Neural crest cell (in vitro differentiated cells): ENCODE data around the gene PC. TPM values are rescaled to one million over a fixed set of nuclear protein-coding genes. Genes with fewer than 3 reads are reported as not detected.

Experiments
- DNase-seq: peaks from one replicate; pipeline ENCODE4 v3.0.0; 2021; ENCODE audit warnings: low read depth, mixed read lengths, low spot score
- H3K27ac Mint-ChIP-seq: one replicate; pipeline ENCODE4 v1.8.0; 2021; ENCODE audit warnings: mild to moderate bottlenecking, mixed read lengths; ENCODE audit not compliant: unreplicated experiment
- H3K27me3 Mint-ChIP-seq: 2 replicates; pipeline ENCODE4 v1.8.0; 2021; ENCODE audit warnings: low read depth, mild to moderate bottlenecking, mixed read lengths
- H3K36me3 Mint-ChIP-seq: 2 replicates; pipeline ENCODE4 v1.8.0; 2021; ENCODE audit warnings: low read depth, mild to moderate bottlenecking, mixed read lengths
- H3K4me1 Mint-ChIP-seq: 2 replicates; pipeline ENCODE4 v1.8.0; 2021; ENCODE audit warnings: mixed read lengths
- H3K4me3 Mint-ChIP-seq: one replicate; pipeline ENCODE4 v1.8.0; 2021; ENCODE audit warnings: mild to moderate bottlenecking, mixed read lengths
- H3K9me3 Mint-ChIP-seq: 2 replicates; pipeline ENCODE4 v1.8.0; 2021; ENCODE audit warnings: mixed read lengths
- total RNA-seq: library from RNA; stranded (reverse); gene quantifications from 2 replicates; pipeline ENCODE4 v1.2.1, GENCODE V29; 2021
- TF ChIP-seq, protein P1 (sequence below): fragments of 200-600 bp; sonication (generic); conservative IDR thresholded peaks from 2 replicates; pipeline ENCODE4 v1.5.0; 2021; ENCODE audit warnings: antibody characterized with exemption, mild to moderate bottlenecking

Gene PC
- total RNA-seq, 1 donor from 2014 or later: 53.6 TPM

DNA sequence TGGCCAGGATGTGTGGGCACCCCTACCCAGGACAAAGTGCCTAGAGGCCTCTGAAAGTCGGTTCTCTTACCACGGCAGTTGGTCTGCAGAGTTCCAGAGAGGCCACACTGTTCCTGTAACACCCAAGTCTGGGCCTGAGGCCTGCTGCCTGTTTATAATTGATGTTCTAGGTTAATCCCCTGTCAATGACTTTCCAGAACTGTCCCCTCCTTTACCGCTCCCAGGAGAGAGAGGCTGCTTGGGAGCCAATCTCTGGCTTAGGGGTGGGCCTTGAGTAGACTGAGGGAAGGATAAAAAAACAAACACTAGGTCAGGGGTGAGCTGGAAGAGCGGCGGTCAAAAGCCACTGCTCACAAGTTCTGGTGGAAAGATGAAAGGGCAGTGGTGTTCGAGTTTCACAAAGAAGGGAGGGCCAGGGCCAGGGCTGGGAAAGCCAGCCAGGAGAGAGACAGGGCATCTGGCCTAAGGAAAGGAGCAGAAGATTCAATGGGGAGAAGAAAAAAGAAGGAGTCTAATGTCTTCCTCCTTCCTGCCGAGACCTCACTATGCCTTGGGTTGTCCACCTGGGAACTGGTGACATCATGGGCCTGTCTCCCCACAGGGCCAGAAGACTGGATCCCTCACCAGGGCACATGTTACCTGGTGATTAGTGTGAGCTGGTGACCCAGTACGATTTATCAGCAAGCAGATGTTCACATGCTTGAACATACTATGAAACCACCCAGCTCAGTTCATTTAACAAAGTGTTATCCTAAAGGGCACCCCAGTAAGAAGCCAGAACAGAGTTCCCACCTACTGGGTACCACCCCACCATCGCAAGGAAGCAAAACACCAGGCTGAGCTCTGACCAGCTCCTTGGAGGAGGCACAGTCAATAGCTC, 50.2 kb downstream of the PC start:
- peaks cover 3% of the 10 kb centered on the region for H3K36me3 Mint-ChIP-seq
- H3K4me1 Mint-ChIP-seq: peaks cover 71% of the 10 kb centered on the region
- H3K27ac Mint-ChIP-seq: peak overlapping the region; percentile 36
- no peaks in the 10 kb centered on the region for H3K27me3 Mint-ChIP-seq
- no peak for DNase-seq
- no peak overlapping the region for H3K4me3 Mint-ChIP-seq
- H3K9me3 Mint-ChIP-seq: no peaks in the 10 kb centered on the region
- TF ChIP-seq, protein P1, sequence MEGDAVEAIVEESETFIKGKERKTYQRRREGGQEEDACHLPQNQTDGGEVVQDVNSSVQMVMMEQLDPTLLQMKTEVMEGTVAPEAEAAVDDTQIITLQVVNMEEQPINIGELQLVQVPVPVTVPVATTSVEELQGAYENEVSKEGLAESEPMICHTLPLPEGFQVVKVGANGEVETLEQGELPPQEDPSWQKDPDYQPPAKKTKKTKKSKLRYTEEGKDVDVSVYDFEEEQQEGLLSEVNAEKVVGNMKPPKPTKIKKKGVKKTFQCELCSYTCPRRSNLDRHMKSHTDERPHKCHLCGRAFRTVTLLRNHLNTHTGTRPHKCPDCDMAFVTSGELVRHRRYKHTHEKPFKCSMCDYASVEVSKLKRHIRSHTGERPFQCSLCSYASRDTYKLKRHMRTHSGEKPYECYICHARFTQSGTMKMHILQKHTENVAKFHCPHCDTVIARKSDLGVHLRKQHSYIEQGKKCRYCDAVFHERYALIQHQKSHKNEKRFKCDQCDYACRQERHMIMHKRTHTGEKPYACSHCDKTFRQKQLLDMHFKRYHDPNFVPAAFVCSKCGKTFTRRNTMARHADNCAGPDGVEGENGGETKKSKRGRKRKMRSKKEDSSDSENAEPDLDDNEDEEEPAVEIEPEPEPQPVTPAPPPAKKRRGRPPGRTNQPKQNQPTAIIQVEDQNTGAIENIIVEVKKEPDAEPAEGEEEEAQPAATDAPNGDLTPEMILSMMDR: no peak

DNA sequence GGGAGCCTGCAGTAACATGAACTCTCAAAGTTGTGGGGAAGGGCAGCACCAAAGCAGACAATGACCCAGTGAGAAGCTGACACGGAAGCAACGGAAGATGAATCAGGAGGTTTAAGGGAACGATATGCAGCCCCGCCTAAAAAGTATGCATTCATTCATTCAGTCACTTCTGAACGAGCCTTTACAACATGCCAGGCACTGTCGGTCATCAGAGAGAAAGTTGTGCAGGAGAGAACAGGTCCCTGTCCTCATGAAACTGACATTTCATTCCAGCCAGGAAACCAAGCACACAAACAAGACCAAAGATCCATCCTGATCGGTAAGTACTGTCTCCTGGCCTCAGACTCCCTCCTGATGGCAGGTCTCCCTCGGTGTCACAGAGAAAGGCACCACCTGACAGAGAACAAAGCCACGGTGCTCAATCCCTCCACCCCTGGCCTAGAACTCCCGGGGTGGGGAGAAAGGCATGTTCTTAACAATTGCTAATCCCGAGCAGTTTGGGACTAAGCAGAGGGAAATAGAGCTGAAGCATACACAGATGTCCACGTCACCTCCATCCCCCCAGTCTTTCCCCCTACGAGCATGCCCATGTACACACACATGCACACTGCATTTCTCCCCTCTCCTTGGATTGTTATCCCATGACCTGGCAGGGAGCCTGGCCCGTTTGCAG, 52.0 kb downstream of the PC start:
- Mint-ChIP-seq H3K27ac (peak overlapping the region; percentile 7), H3K4me3 (no peak overlapping the region), H3K9me3 (no peaks in the 10 kb centered on the region), H3K36me3 (peaks cover 3% of the 10 kb centered on the region), H3K27me3 (no peaks in the 10 kb centered on the region), H3K4me1 (peaks cover 55% of the 10 kb centered on the region)
- TF ChIP-seq, protein P1: no peak
- no peak for DNase-seq

DNA sequence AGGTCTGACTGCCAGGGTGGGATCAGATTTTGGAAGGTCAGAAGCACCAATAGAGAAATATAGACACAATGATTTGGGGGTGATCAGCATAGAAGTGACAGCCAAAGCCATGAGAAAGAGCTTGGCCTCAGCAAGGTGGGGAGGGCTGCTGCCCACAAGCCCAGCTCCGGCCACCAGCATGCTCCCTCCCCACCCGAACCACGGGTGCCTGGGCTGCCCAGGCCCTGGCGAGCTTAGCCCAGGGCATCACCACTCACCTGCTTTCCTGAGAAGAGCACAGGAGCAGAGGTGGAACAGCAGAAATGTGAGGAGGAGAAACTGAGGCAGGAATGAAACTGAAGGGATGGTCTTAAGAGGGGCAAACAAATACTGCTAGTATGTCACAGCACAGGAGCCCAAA, 52.6 kb downstream of the PC start:
- Mint-ChIP-seq H3K27me3 (no peaks in the 10 kb centered on the region), H3K9me3 (no peaks in the 10 kb centered on the region)

DNA sequence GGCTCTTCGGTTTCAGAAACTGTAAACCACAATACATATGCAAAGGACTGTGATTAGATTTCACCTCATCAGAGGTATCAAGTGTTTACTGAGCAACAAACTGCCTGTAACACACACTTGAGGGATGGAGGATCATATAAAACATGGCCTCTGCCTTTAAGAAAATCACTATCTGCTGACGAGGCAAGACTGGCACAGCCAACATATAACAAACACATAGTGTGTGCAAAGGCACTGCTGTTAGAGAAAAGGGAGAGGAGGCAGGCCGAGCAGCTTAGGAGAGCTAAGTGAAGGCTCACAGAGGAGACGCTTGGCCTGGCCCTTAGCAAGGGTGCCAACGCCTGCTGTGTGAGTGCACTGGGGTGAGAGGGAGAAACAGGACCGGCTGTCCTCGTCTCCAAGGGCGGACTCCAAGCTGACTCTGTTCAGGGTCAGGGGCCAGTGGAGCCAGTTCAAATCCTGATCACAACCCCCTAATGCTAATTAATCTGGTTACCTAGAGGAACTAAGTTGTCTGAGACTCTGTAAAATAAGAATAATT, 53.1 kb downstream of the PC start:
- Mint-ChIP-seq H3K27me3 (no peaks in the 10 kb centered on the region), H3K4me3 (no peak overlapping the region), H3K27ac (no peak overlapping the region), H3K36me3 (peaks cover 3% of the 10 kb centered on the region), H3K9me3 (no peaks in the 10 kb centered on the region), H3K4me1 (peaks cover 44% of the 10 kb centered on the region)
- DNase-seq: no peak
- TF ChIP-seq, protein P1: no peak

More for the DNA sequence above, 52.6 kb downstream of the PC start:
- DNase-seq: no peak
- peaks cover 3% of the 10 kb centered on the region for H3K36me3 Mint-ChIP-seq
- peaks cover 50% of the 10 kb centered on the region for H3K4me1 Mint-ChIP-seq
- H3K4me3 Mint-ChIP-seq: no peak overlapping the region
- TF ChIP-seq, protein P1: no peak
- H3K27ac Mint-ChIP-seq: peak overlapping the region; percentile 7

DNA sequence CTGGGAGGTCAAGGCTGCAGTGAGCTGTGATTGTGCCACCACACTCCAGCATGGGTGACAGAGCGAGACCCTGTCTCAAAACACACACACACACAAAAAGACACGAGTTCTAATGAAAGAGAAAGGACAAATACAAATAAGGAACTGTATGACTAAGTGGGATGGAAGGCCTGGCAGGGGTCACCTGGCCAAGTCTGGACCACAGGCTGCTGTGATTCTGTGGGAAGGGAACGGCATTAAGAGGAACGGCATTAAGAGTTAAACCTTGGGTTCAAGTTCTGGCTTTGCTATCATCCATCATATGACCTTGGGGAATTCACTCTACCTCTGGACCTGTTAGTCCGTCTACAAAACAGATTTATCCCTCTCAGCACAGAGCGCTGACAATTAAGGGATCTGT, 53.6 kb downstream of the PC start:
- no peak for DNase-seq
- no peaks in the 10 kb centered on the region for H3K27me3 Mint-ChIP-seq
- H3K36me3 Mint-ChIP-seq: peaks cover 3% of the 10 kb centered on the region
- H3K4me1 Mint-ChIP-seq: peaks cover 41% of the 10 kb centered on the region
- H3K9me3 Mint-ChIP-seq: no peaks in the 10 kb centered on the region
- no peak overlapping the region for H3K4me3 Mint-ChIP-seq
- TF ChIP-seq, protein P1: no peak
- H3K27ac Mint-ChIP-seq: no peak overlapping the region
